SK-N-SH treated with all-trans-retinoic acid at 6 μM for 48 hours (cell line): ENCODE measurements around the gene LYRM1.

Experiments
- GLIS3 ChIP-seq: fragments of 250-450 bp; sonication (Bioruptor Pico); IDR thresholded peaks from 2 replicates; pipeline ENCODE4 v1.5.0; 2020; ENCODE audit warnings: mild to moderate bottlenecking, moderate library complexity
- OSR1 ChIP-seq: fragments of 250-450 bp; sonication (Bioruptor Pico); IDR thresholded peaks from 2 replicates; pipeline ENCODE4 v1.8.0; 2022; ENCODE audit warnings: moderate library complexity, mild to moderate bottlenecking, inconsistent platforms
- SNAI2 ChIP-seq: fragments of 250-450 bp; sonication (Bioruptor Pico); IDR thresholded peaks from 2 replicates; pipeline ENCODE4 v1.5.0; 2020; ENCODE audit warnings: mild to moderate bottlenecking, moderate library complexity
- ZC3H10 ChIP-seq: fragments of 250-450 bp; sonication (Bioruptor Pico); IDR thresholded peaks from 2 replicates; pipeline ENCODE4 v1.5.1; 2021; ENCODE audit warnings: mild to moderate bottlenecking, moderate library complexity
- ZFP30 ChIP-seq: fragments of 450-650 bp; formaldehyde crosslinking; IDR thresholded peaks from 2 replicates; pipeline ENCODE4 v1.5.0; 2022; ENCODE audit warnings: mild to moderate bottlenecking, moderate library complexity
- TF ChIP-seq, protein P1 (sequence below): fragments of 250-450 bp; sonication (Bioruptor Pico); IDR thresholded peaks from 2 replicates; pipeline ENCODE4 v1.5.0; 2020; ENCODE audit warnings: mild to moderate bottlenecking, moderate library complexity
- TF ChIP-seq, protein P2 (sequence below): fragments of 250-450 bp; sonication (Bioruptor Pico); IDR thresholded peaks from 2 replicates; pipeline ENCODE4 v1.8.0; 2020; ENCODE audit warnings: mild to moderate bottlenecking, moderate library complexity, borderline replicate concordance
- TF ChIP-seq, protein P3 (sequence below): fragments of 250-450 bp; sonication (Bioruptor Pico); IDR thresholded peaks from 2 replicates; pipeline ENCODE4 v1.5.1; 2020; ENCODE audit warnings: low read depth, mild to moderate bottlenecking, moderate library complexity

DNA sequence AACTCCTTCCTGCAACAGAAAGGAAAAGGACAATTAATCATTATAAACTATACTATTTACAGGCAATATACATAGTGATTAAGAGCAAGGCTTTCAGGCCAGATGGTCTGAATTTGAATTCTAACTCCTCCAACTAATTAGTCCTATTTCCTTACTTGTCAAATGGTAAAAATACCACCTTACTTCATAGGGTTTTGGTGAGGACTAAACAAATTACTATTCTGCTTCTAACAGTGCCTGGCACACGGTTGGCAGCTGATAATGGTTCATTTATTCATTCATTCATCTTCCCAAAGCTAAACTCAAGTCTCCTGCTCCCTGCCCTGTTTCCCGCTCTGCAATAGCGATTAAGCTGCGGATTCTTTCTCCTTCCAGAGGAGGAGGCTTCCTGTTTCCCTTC lies 40.2 kb upstream of the LYRM1 start:
- TF ChIP-seq, protein P1, sequence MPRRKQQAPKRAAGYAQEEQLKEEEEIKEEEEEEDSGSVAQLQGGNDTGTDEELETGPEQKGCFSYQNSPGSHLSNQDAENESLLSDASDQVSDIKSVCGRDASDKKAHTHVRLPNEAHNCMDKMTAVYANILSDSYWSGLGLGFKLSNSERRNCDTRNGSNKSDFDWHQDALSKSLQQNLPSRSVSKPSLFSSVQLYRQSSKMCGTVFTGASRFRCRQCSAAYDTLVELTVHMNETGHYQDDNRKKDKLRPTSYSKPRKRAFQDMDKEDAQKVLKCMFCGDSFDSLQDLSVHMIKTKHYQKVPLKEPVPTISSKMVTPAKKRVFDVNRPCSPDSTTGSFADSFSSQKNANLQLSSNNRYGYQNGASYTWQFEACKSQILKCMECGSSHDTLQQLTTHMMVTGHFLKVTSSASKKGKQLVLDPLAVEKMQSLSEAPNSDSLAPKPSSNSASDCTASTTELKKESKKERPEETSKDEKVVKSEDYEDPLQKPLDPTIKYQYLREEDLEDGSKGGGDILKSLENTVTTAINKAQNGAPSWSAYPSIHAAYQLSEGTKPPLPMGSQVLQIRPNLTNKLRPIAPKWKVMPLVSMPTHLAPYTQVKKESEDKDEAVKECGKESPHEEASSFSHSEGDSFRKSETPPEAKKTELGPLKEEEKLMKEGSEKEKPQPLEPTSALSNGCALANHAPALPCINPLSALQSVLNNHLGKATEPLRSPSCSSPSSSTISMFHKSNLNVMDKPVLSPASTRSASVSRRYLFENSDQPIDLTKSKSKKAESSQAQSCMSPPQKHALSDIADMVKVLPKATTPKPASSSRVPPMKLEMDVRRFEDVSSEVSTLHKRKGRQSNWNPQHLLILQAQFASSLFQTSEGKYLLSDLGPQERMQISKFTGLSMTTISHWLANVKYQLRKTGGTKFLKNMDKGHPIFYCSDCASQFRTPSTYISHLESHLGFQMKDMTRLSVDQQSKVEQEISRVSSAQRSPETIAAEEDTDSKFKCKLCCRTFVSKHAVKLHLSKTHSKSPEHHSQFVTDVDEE (CRISPR knock-in tag), result no peak
- TF ChIP-seq, protein P2, sequence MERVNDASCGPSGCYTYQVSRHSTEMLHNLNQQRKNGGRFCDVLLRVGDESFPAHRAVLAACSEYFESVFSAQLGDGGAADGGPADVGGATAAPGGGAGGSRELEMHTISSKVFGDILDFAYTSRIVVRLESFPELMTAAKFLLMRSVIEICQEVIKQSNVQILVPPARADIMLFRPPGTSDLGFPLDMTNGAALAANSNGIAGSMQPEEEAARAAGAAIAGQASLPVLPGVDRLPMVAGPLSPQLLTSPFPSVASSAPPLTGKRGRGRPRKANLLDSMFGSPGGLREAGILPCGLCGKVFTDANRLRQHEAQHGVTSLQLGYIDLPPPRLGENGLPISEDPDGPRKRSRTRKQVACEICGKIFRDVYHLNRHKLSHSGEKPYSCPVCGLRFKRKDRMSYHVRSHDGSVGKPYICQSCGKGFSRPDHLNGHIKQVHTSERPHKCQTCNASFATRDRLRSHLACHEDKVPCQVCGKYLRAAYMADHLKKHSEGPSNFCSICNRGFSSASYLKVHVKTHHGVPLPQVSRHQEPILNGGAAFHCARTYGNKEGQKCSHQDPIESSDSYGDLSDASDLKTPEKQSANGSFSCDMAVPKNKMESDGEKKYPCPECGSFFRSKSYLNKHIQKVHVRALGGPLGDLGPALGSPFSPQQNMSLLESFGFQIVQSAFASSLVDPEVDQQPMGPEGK (CRISPR knock-in tag), result no peak
- TF ChIP-seq OSR1 (CRISPR knock-in tag) (no peak), GLIS3 (CRISPR knock-in tag) (no peak), ZFP30 (CRISPR knock-in tag) (no peak), ZC3H10 (CRISPR knock-in tag) (no peak), SNAI2 (CRISPR knock-in tag) (no peak)
- TF ChIP-seq, protein P3, sequence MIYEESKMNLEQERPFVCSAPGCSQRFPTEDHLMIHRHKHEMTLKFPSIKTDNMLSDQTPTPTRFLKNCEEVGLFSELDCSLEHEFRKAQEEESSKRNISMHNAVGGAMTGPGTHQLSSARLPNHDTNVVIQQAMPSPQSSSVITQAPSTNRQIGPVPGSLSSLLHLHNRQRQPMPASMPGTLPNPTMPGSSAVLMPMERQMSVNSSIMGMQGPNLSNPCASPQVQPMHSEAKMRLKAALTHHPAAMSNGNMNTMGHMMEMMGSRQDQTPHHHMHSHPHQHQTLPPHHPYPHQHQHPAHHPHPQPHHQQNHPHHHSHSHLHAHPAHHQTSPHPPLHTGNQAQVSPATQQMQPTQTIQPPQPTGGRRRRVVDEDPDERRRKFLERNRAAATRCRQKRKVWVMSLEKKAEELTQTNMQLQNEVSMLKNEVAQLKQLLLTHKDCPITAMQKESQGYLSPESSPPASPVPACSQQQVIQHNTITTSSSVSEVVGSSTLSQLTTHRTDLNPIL (CRISPR knock-in tag), result no peak
